HK-2 (cell line): ENCODE measurements around the gene C1orf21.

Experiments
- DNase-seq: peaks from one replicate; pipeline ENCODE4 v3.0.0-alpha.2; 2018; ENCODE audit not compliant: unreplicated experiment

The C1orf21 gene

GRCh38 chr1:184626076-184627006 lies 239.5 kb downstream of the C1orf21 start:
- DNase-seq, result no peak

DNA sequence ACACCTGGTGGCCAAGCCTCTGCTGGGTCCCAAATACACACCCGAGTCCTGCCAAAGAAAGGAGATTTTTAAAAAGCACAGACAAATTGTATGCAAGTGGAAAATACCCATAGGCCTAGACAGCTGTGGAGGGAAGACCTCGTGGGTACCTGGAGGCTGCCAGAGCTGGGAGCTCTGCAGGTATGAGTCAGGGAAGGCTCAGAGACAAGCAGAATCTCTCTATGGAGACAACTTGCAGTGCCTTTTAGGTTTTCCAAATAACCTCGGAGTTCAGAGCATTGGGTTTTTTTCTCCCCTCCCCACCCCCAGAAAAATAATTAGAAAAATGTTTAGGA lies 240.1 kb downstream of the C1orf21 start:
- no peak for DNase-seq

- no peak for DNase-seq
Observed at GRCh38 chr1:184629266-184629665, 242.4 kb downstream of the C1orf21 start.

GRCh38 chr1:184630679-184631060 lies 243.8 kb downstream of the C1orf21 start:
- DNase-seq, result no peak

DNA sequence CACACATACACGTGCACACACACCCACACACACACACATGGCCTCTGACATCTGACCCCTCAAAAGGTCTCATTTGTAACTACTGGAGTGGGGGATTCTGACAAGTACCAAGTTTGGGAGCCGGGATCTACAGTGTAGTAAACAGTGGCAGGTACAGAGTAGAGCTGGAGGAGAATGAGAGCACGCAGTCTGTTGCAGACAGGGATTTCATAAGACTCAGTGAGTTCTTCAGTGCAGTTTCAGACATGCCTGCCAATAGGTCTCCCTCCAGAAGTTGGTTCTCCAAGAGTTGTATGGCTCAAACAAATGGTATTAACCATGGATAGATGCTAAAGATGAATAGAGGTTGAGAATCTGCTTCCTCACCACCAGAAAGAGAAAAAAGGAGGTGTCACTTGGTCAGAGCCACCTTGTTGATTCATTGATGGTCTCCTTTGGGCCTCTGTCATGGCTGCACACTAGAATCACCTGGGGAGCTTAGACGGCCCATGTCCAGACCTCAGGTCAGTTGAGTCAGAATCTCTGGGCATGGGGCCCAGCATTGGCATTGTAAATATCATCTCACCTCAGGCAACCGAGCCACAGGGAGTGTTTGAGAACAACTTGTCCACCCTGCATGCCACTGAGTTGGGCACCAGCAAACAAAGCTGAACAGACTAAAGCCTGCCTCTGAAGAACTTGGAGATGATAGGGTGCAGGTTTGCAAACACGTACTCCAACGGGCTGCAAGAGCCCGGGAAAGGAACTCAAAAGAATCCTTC lies 245.8 kb downstream of the C1orf21 start:
- no peak for DNase-seq

- no peak for DNase-seq
Observed at GRCh38 chr1:184633785-184634184, 247.0 kb downstream of the C1orf21 start.

DNA sequence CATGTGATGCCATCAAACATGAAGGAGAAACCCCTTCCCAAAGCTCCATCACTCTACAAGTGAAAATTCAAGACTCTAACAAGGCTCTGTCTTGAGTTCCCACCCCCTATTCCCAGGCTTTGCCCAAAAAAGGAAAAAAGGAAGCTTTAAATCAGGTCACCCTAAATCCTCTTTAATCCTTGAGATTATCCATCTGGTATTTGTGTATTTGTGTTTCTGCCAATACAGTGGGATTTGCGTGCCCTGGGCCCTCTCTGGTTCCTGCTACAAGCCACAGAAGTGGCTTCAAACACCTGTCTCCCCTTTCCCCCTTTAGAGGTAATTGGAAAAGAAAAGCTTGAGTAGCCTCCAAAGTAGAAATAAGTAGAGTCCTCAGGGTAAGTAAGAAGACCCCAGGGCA lies 247.5 kb downstream of the C1orf21 start:
- no peak for DNase-seq

DNA sequence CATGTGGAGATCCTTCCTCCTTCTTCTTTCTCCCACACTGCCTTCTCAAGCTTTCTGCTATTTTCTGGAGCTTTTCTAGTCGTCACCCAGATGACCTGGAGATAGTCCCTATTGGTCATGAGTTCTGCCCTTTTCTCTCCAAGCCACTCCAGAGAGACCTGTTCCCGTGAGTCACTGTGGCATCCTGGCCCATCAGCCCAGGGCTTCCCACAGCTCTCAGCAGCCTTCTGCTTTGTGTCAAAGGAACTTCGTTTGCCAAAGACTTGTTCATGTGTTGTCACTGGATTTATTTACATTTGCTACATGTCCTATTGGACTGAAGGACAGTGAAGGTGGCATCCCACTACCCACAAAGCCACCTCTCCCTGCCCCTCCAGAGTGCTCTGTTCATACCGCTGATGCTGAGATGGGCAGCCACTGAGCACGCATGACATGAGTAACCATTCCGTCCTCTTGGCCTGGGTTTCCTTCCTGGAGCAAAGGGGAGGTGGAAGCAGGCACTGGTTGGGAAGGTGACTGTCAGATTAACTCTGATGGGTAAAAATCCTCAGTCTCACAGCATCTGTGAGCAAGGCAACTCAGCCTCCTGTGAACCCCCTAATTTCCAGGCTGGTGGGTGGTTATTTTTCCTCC lies 248.6 kb downstream of the C1orf21 start:
- DNase-seq, result no peak

DNA sequence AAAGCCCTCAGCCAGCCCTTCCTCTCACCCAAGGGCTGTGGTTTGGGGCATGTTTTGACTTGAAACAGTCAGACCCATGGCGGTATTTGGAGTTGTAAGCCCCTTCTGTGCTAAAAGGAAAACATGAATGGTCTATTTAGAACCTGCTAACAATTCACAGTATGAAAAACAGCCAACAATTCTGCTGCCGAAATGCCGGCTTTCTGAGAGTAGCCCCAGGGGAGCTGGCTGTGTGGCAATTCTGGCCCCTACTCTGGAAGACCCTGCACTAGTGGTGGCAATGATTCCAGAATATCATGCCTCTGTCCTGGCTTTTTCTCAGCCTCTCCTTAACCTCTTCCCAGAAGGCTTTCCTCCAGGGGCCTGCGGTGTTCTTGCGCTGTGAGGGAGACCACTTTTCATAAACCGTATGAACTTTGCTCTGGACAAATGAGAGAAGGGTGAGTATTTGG lies 249.2 kb downstream of the C1orf21 start:
- no peak for DNase-seq

DNA sequence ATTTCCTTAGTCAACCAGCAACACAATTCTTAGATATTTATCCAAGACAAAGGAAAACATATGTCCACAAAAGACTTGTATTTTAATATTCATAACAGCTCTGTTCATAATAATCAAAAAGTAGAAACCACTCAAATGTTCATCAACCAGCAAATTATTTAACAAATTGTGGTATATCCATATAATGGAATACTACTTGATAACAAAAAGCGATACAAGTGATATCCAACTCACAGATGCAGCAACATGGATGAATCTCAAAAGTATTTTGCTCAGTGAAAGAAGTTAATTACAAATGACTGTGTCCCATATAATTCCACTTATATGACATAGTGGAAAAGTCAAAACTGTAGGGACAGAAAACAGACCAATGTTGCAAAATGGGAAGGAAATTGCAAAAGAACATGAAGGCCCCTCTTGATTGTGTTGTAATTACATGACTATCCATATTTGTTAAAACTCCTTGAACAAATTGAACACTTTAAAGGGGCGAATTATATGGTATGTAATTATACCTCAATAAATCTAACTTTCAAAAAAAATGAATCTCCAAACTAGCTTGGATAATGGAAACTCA lies 250.9 kb downstream of the C1orf21 start:
- no peak for DNase-seq

GRCh38 chr1:184639205-184639604 lies 252.4 kb downstream of the C1orf21 start:
- no peak for DNase-seq

DNA sequence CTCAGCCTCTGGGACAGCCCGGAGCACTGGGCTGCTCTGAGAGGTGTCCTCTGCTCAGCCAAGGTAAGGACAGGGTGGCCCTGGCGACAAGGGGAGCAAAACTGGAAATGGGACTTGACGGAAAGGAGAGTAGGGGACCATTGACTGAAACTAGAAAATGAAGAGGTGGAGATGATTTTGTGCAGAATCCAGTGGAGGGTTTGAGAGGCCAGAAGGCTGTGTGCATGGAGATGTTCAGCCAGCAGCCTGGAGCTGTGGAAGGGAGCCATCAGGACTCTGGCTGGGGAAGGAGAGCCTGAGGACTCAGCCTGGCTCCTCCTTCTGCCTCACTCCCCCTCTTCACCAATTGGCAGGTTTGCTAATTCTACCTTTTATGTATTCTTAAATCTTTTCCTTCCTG lies 253.7 kb downstream of the C1orf21 start:
- no peak for DNase-seq

DNA sequence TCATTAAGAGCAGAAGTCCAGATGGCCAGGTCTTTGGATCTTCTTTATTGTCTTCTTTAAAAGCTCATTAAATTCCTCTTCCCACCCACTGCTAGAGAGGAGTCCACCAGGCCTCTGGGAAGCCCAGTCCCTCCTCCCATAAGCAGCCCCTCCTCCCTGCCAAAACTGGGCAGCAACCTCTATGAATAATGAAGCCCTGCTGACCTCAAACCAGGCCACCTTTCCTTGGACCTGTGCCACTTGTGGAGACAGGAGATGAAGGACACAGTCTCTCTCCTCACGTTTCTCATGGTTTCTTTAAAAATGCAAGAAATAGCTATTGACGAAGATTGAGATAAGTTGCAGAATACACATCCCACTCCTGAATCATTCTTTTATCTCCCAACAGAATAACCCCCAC lies 255.1 kb downstream of the C1orf21 start:
- DNase-seq, result no peak

GRCh38 chr1:184643661-184644060 lies 256.8 kb downstream of the C1orf21 start:
- DNase-seq, result no peak

DNA sequence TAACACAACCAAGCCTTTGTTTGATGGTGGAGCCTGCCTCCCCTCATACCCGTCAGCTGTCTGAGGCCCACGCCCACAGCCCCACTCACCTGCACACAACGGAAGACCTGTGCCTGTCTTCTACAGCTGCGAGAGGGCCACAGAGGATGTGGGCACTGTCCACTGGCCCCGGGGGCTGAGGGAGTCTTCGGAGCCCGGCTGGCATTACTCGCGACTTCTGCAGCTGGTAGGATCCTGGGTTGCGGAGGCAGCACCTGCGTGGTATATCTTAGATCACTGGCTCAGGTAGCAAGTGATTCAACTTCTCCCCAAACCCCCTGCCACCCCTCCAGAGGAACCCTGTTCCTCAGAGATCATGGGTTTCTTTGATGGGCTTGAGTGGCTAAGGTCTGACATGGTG lies 257.9 kb downstream of the C1orf21 start:
- no peak for DNase-seq

GRCh38 chr1:184646178-184646701 lies 259.4 kb downstream of the C1orf21 start:
- no peak for DNase-seq

GRCh38 chr1:184646824-184647223 lies 260.0 kb downstream of the C1orf21 start:
- DNase-seq, result no peak

DNA sequence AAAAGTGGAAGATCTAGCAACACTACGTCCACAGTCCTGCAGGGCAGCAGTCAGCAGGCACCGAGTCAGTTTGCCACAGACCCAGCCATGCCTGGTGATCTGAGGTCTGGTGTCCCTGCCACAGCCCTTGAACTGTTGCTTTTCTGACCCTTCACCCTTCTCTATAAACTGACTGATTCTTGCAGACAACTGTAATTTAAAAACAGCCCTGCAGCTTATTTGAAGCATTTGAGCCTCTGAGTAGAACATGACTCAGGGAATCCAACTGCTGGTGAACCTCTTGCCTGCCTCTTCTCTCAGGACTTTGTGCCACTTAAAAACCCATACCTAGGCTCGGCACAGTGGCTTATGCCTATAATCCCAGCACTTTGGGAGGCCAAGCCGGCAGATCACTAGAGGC lies 260.6 kb downstream of the C1orf21 start:
- no peak for DNase-seq

DNA sequence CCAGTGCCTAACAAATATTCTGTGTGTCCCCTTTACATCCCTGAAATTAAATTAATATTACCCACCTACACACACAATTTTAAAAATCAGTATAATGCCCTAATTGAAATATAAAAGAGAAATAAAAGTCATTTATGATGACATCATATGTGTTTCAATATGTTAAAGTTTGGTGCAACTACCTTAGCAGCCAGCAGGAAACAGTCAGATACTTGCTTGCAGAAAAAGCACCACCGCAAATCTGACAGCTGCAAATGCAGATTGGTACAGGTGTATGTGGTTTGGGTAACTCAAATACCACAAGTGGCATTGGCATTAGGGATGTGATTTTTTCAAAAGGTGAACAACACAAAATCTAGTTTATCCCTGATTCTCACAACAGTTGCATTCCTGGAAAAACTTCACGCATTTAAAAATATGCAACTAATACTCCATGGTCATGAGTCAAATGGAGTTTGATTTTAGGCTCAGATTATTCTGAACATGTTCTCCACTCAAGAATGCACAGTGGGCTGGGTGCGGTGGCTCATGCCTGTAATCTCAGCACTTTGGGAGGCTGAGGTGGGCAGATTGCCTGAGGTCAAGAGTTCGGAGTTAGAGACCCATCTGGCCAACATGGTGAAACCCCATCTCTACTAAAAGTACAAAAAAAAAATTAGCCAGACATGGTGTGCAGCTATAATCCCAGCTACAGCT lies 261.5 kb downstream of the C1orf21 start:
- DNase-seq, result no peak

- no peak for DNase-seq
Observed at GRCh38 chr1:184648856-184649201, 262.0 kb downstream of the C1orf21 start.

DNA sequence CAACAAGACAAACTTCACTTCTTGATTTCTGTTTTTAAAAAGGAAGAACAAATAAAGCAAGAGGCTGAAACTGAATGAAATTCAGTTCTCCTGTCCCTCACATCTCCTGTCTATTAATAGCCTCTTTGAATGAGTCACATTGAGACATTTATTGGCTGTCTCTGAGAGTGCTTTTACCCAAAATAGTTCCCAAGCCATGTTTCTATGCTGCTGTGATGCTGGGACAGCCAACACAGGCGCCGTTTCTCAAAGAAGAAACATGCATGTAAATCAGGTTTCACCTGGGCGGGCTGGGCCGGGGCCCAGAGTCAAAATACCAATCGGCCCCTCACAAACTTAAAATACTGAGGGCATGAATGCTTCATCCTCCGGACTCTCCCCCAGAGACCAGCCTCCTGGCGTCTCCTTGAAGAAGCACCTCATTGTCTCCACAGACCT lies 262.6 kb downstream of the C1orf21 start:
- no peak for DNase-seq
